ENCODE data around the gene ZWINT.
A peak's percentile ranks its signal among the peaks of the same experiment; 100 is the strongest.

Gene ZWINT, protein sequence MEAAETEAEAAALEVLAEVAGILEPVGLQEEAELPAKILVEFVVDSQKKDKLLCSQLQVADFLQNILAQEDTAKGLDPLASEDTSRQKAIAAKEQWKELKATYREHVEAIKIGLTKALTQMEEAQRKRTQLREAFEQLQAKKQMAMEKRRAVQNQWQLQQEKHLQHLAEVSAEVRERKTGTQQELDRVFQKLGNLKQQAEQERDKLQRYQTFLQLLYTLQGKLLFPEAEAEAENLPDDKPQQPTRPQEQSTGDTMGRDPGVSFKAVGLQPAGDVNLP

GRCh38 chr10:56360967-56361612, at the start of gene ZWINT:
Gene ZWINT, minus strand, starts transcription at chr10:56361259. Its CDS starts 23 bp downstream, at chr10:56361236.
- DNase-seq: peak; percentile 93 to 94

- no peak for DNase-seq
Observed at GRCh38 chr10:56383806-56384205, 22.7 kb upstream of the ZWINT start.

GRCh38 chr10:56370217-56371113, 9.4 kb upstream of the ZWINT start:
- DNase-seq: no peak

DNA sequence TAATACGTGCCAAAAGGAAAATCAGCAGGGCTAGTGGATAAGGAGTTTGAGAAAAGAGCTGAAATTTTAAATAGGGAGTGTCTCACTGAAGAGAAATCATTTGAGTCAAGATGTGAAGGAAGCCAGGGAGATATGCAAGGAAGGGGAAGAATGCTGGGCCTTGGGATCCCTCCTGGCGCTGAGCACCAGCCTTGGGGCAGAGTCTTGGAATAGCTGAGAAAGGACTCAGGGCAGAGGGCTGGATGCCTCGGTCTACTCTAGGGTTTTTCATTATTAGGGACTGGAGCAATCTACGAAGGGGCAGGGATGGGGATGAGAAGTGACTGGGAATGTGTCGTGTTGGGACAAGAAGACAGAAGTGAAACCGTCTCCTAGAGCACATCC, 484 bp downstream of the ZWINT start:
- DNase-seq: no peak

DNA sequence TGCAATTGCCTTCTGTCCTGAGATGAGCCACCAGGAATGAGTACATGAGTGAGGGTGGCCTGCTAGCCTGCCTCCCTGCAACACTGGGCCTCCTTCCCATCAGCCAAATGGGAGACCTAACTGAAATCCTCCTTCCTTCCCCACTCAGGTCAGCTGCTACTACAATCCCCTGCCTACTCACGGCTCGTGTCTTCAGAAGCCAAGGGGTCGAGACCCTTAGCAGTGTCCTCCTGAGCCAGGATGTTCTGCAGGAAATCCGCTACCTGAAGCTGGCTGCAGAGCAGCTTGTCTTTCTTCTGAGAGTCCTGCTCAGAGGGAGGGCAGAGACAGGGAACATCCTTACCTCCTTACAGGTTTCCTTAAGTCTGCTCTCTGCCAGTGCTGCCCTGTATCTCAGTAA, 1.2 kb downstream of the ZWINT start:
- DNase-seq: no peak

- no peak for DNase-seq
Observed at GRCh38 chr10:56357018-56357417, 4.0 kb downstream of the ZWINT start.

GRCh38 chr10:56351909-56352630, 9.0 kb downstream of the ZWINT start:
- no peak for DNase-seq

DNA sequence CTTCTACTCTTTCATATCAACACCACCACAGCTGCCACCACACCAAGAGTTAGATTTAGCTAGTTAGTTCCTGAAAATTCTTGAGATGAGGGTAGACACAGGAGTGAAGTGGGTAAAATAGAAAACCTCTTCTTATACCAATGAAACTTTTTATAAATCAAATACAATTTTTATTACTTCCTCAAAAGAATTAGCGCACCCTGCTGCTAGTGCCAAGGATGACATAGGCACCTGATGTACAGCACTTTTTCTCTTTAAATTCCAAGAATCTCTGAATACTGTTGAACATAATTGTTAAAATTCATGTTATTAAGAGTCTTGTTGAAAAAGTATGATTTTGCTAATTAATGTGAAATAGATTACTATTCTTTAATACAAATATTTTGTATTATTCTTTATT, 11.4 kb downstream of the ZWINT start:
- no peak for DNase-seq

DNA sequence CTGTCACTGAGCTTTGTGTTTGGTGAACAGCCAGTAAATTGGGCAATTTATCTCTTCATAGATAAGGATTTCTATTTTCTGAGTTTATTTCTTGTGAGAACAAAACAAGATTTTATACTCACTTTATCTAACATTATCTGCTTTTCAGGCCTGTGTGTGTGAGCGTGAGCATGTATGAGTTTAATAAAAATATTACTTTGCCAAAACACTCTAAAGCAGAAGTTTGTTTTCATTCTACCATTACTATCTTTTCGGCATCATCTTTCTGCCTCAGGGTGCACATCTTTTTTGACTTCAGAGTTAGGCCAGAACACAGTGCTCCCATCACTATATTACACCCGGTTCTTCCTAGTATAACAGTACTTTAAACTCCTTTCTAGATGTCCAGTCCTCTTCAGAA, 13.0 kb downstream of the ZWINT start:
- DNase-seq: no peak

GRCh38 chr10:56346845-56347415, 14.1 kb downstream of the ZWINT start:
- DNase-seq: no peak

DNA sequence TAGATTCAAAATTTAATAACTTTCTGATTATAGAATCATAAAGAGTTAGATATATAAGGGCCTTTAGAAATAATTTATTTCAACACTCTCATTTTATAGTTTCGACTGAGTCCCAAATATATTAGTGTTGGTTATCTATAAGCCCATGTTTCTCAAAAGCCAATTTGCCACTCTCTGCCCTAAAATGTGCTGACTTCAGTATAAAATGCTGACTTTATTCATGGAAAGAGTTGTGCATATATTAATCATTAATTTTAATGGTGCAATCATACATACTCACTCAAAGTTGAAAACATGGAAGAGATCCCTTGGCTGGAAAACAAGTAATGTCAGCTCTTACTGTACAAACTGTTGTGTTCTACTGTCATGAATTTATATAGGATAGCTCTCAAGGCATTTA, 19.4 kb downstream of the ZWINT start:
- no peak for DNase-seq

DNA sequence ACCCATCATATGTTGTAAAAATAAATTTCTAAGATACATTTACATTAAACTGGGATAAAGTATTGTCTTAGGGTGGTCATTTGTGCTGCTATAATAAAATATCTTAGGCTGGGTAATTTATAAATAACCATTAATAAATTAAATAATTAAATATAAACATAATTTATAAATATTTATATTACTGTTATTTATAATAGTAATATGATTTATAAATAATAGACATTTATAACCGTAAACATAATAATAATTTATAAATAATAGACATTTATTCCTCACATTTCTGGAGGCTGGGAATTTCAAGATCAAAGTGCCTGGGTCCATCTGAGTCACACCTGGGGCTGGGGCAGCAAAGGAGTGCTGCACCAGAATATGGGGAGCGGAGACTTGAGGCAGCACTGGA, 31.1 kb downstream of the ZWINT start:
- no peak for DNase-seq

DNA sequence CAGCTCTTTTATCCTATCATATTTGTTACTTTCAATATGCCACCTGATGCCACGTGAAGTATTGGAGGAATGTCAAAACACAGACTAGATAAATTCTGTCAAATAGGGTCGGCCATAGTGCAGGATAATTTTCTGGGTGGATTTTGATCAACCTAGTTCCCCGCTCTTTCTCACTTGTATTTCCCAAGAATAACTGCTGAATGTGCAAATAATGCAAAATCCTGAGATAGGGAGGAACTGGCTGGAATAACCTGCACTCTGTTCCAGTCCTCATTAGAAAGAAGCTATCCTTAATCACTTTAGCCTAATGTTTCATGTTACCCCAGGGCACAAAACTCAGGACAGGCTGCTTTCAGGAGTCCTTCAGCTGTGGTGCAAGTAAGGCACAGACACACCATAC, 33.9 kb downstream of the ZWINT start:
- DNase-seq: no peak

- DNase-seq: no peak
Observed at GRCh38 chr10:56319386-56319785, 41.7 kb downstream of the ZWINT start.

- no peak for DNase-seq
Observed at GRCh38 chr10:56318816-56319215, 42.2 kb downstream of the ZWINT start.

DNA sequence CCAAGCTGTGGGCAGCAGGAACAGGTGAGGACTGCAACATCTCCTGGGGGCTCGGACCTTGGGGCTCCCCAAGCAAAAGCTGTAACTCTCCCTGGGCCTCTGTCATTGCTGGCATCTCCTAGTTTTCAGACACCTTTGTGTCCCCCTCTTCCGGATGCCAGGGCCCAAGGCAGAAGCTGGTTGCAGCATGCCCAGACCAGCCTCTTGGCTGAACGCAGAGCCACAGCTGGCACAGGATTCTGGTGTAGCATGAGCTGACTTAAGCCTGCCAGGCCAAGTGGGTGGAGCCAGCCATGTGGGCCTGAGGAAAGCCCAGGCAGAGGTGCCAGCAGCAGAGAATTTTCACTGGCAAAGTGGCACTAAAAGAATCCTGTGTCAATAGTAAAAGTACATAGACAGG, 43.5 kb downstream of the ZWINT start:
- DNase-seq: no peak

DNA sequence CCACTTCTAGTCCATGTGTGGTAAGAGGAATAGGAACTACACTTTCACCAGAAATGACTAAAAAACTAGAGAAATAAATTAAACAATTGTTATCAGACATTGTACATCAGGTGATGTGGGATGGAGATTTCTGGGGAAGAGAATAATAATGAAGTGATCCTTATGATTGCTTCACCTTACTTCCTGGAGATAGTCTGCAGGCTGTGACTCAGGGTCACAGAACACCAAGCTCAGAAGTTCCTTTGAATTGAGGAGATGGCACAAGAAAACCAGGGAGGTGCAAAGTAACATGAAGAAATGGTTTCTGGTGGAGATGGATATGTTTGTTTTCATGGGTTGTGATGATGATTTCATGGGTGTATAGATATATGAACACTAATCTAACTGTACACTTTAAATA, 44.5 kb downstream of the ZWINT start:
- no peak for DNase-seq

All from CD4-positive, alpha-beta T cell treated with Interleukin-1 beta for 1 hour (primary cell).